NCI-H1092 treated with DMSO at 0.1 percent for 48 hours (cell line): Measurements from ENCODE around the gene TRMT61A.

Experiments used
- DNase-seq: peaks from one replicate; lab custom pipeline; 2025; lab: John Stamatoyannopoulos, UW

Gene TRMT61A

DNA sequence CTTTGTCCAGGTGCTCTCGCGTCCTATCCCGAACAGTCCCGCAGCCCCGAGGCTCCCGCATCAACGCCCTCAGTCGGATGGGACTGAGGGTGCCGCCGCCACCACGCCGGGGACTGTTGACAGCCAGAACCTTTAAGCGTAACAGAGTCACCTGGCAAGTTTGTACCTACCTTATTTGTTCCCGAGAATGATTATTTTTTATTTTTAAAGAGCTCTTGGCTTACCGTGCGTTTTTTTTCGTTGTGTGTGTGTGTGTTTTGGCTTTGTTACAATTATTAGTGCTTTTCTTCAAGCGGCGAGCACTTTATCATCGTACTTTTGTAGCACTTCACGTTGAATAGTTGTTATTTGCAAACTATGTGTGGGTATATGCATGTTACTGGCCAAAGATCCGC, 34.2 kb downstream of the TRMT61A start:
- DNase-seq, result no peak

DNA sequence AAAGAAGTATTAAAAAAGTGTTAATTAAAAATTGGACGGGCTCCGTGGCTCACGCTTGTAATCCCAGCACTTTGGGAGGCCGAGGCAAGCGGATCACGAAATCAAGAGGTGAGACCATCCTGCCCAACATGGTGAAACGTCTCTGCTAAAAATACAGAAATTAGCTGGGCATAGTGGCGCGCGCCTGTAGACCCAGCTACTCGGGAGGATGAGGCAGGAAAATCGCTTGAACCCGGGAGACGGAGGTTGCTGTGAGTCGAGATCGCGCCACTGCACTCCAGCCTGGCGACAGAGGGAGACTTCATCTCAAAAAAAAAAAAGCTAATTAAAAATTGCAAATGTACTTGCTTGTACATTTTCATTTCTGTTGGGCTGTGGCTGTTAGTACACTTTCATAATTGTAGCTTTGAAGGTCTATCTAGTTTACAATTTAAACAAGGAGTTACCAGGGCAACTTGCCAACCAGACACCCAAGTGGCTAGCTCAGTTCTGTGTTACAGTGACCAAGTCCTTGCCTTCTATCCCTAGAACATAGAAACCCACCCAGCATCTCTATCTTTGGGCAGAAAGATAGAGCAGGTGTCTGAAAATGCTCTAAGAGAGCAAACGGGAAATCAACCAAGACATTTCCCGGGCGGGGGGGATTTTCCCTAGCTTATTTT, 35.0 kb downstream of the TRMT61A start:
- DNase-seq, result no peak

DNA sequence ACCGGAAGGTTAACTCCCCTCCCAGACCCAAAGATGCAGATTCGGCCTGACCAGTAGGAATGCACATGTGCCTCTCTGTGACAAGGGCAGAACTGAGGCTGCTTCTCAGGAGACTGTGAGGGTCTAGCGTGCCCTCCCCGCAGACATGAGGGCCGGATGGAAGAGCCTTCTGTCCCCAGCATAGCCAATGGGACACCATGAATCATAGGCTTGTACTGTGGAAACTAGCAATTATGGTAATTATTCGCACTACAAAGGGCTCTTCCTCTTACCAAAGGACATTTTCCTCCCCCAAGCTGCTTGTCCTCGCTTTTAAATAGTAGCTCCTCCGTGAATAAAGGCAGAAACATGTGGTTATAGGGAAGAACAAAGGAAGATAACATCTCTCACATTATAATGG, 40.0 kb downstream of the TRMT61A start:
- DNase-seq, result no peak

DNA sequence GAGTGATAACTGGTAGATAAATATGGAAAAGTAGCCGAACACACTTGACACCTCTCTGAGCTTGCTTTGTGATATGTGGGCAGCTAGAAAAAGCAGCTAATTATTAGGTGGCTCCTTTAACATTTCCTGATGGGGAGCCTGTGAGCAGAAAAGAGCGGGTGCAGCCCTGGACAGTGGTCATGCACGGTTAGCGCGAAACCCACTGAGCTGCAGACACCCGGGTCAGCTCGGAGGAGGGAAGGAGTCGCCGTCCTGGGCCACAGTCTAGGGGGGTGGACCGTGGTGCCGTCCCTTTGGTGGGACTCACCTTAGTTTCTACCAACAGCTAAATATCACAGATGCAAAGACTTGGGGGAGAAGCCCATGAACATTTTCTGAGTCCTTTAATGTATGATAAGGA, 40.4 kb downstream of the TRMT61A start:
- no peak for DNase-seq

DNA sequence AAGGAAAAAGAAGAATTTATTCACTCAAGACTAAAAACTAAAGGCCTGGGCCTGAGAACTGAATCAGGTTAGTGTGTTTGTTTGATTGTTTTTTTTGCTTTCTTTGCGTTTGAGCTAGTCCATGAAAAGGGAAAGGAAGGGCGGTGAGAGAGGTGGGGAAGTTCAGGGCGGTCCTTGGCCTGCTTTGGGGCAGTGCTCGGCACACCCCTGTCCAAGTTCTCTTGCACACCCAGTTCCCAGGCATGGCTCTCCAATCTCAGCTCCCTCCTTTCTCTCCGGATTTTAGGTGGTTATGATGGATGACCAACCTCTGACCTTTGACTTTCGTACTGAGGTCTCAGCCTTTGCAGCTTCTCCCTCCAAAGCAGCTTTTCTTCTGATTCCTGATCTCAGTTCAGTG, 45.1 kb downstream of the TRMT61A start:
- DNase-seq, result no peak

DNA sequence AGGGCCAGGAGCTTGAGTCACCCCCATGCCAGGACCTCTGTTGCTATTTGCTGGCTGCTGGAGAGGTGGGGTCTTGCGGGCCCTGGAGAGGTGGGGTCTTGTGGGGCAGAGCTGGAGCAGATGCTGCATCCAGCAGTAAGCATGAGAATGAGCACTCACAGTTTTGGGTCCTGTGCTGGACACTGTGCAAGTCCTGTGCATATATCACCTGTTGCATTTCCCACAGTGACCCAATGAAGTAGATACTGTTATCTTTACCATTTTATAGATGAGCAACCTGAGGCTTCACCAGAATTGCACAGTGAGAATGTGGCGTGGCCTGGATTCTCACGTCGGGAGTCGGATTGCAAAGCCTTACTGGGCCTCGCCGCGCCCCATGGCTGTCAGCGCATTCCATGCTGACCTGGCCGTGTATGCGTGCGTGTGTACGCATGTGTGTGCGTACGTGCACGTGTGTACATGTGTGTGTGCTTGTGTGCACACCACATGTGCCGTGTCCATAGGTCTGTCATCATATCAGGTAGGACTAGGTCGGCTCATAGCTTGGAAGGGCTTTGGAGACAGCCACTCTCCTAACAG, 45.8 kb downstream of the TRMT61A start:
- no peak for DNase-seq

DNA sequence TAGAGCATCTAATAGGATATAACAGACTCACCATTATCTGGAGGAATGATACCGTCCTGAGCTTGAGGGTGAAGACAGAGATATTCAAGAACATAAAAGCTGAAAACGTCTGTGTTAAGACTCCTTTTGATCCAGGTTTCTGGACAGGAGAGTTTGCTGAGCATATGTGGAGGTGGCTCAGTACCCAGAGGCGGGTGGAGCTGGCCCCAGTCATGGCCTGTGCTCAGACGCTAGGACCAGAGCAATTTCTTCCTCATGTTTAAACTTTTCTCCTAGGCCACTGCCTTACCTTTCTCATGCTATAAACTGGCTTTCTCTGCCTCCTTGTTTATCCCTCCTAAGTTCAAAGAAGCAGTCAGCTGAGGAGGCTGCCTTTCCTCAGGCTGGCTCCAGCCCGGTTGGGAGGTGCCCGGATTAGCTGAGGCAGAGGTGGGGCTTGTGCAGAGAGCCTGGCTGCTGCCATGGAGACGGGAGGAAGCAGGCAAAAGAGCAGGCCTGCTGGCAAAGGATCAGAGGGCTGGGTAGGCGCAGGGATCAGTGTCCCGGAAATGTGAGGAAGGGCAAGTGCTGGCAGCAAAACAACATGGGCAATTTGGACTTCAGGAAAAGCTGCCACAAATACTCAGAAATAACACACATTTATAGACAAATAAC, 47.5 kb downstream of the TRMT61A start:
- DNase-seq, result no peak

DNA sequence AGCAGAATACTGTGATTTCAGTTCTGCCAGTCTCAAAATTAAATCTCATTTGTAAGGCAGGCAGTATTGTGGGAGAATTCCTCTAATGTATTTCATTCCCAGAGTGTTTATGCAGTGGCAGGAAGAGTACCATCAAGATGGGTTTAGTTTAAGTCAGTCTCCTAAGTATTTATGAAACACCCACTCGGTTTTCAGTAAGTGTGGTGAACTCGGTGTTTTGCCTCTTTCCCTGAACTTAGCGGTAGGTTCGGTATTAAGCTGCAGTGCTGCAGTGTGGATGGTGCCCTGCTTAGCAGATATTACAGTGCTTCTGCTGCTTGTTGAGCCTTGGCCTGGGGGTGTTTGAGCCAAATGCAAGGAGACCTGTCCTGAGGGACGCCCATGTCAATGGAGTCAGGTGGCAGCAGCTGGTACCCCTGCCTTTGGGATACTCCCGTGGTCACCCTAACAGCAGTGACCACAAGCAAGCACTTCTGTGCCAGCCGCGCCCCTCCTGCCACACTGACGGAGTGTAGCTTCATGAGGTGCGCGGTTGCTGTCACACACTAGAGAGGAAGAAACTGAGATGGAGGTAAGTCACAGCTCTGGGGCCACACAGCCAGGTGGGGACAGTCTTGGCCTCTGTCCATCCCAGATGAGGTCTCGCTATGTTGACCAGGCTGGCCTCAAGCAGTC, 49.5 kb downstream of the TRMT61A start:
- DNase-seq, result no peak

DNA sequence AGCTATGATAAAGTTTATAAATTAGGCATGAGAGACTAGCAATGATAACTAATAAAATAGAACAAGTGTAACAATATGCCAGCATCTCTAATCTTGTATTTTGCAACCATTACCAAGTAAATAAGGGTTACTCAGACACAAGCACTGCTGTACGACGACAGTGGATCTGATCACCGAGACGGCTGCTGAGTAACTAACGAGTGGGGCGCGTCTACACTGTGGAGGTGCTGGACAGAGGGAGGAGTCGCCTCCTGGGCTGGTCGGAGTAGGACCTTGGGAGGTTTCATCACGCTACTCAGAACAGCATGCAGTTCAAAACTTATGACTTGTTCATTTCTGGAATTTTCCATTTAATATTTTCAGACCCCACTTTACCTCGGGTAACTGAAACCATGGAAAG, 52.2 kb downstream of the TRMT61A start:
- no peak for DNase-seq

DNA sequence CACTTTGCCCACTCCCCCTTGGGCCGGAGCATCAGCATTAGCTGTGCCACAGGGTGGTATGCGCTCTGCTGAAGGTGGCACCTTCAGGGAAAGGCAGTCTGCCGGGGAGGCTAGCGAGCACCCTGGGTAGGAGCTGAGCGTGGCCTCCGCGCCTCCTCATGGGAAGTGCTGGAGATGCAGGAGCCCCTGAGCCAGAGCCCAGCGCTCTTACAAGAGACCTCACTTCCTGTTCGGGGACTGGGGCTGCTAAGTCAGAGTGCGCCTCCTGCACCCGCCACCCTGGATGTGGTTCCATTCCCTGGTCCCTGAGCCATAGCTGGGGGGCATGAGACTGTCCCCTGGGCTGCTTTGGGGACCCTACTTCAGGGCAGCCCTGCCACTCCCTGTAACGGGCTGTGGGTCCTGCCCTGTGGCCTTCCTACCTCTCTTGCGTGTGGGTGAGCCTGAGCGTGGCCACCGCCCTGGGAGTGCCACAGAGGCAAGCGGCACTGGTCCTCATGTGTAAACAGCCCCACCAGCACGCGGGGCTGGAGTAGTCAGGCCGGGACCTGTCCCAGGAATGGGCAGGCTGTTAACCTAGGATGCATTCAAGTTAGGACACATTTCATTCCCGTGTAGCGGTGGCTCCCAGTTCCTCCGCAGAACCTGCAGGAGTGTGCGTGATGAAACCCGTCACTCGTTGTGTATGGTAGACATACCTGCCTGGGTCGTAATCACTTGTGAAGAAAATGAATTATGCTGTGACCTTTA, 53.1 kb downstream of the TRMT61A start:
- no peak for DNase-seq

DNA sequence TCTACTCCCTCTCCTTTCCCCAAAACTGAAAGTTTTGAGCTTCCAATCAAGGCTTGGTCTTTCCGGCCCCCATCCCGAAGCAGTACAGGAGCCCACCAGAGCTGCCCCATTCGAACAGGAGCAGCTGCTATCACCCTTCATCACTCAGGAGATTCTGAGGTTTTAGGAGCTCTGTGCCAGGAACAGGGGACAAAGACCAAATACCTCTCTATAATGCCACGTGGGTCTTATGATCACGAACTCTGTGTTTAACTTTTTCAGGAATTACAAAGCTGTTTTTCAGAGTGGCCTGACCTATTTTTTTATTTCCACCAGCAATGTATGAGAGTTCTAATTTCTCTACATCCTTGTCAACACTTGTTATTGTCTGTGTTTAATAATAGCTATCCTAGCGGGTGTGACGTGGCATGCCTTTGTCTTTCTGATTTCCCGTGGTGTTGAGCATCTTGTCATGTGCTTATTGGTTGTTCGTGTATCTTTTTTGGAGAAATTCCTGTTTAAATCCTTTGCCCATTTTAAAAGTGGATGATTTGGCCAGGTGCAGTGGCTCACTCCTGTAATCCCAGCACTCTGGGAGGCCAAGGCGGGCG, 55.4 kb downstream of the TRMT61A start:
- DNase-seq, result no peak
